Tracheal epithelial cell (primary cell): ENCODE measurements around the gene THEMIS. TPM values are rescaled to one million over a fixed set of nuclear protein-coding genes. Genes with fewer than 3 reads are reported as not detected.

Experiments
- total RNA-seq: library from RNA; depleted of rRNA; stranded (reverse); fragments of >200 nt; gene quantifications from 2 replicates; pipeline ENCODE4 v1.2.1, GENCODE V29; 2014

Gene THEMIS, protein sequence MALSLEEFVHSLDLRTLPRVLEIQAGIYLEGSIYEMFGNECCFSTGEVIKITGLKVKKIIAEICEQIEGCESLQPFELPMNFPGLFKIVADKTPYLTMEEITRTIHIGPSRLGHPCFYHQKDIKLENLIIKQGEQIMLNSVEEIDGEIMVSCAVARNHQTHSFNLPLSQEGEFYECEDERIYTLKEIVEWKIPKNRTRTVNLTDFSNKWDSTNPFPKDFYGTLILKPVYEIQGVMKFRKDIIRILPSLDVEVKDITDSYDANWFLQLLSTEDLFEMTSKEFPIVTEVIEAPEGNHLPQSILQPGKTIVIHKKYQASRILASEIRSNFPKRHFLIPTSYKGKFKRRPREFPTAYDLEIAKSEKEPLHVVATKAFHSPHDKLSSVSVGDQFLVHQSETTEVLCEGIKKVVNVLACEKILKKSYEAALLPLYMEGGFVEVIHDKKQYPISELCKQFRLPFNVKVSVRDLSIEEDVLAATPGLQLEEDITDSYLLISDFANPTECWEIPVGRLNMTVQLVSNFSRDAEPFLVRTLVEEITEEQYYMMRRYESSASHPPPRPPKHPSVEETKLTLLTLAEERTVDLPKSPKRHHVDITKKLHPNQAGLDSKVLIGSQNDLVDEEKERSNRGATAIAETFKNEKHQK
- under 0.01 TPM in 1 of 2 replicates, not detected in the other for total RNA-seq

DNA sequence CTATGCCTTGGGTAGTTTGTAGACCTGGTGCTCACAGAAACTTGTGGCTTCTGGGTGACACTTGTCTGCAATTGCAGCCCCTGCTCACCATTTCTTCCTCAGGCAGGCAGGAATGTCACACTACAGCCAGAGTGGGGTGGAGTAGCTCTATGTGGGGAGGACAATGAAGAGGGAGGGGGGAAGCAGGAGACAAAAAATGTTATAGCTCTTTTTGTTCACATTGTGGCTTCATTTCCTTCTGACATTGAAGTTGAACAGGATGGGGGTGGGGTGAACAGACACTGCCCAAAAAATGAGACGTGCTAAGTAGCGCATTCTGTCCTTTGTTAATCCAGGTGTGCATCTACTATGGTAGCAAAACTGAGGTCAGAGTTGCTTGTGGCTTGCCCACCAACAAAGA is at the start of gene THEMIS:
TSS of gene THEMIS (minus strand) at position 124 of the 400 bp plus-strand sequence. CDS start 126 bp downstream, outside the sequence.

